Measurements from ENCODE around the gene ALDH3A2.

GRCh38 chr17:19630035-19630434 is 18.5 kb upstream of the ALDH3A2 start:
- TF ChIP-seq CTCF (conservative IDR thresholded peaks at IDR 0.05; ENCODE audit: low read depth, low read length), result no peak
- TF ChIP-seq EZH2 (IDR thresholded peaks at IDR 0.05; ENCODE audit: borderline replicate concordance, low read depth, low read length, poor library complexity, severe bottlenecking), result no peak
